Nephron (organoid): ENCODE data around the gene FAM174B.

ENCODE experiments used
- H3K27ac Mint-ChIP-seq, 3 experiments: 2 replicates each; pipeline ENCODE4 v1.8.0; 2020; ENCODE audit warnings: mixed read lengths in 3 of 3, mild to moderate bottlenecking in 2 of 3, moderate library complexity in 1 of 3
- H3K27me3 Mint-ChIP-seq: 2 replicates; pipeline ENCODE4 v1.8.0; 2021; ENCODE audit warnings: low read depth, mild to moderate bottlenecking, moderate library complexity, mixed read lengths
- H3K36me3 Mint-ChIP-seq: 2 replicates; pipeline ENCODE4 v1.8.0; 2020; ENCODE audit warnings: low read depth, mixed read lengths
- H3K4me1 Mint-ChIP-seq: 2 replicates; pipeline ENCODE4 v1.8.0; 2020; ENCODE audit warnings: mixed read lengths
- H3K4me3 Mint-ChIP-seq, 3 experiments: 2 replicates each; pipeline ENCODE4 v1.8.0; 2020; ENCODE audit warnings: mild to moderate bottlenecking in 3 of 3, mixed read lengths in 3 of 3, moderate library complexity in 2 of 3
- H3K9me3 Mint-ChIP-seq: 2 replicates; pipeline ENCODE4 v1.8.0; 2020; ENCODE audit warnings: mixed read lengths
- TF ChIP-seq, protein P1 (sequence below), 3 experiments: fragments of 200-600 bp; sonication (generic); IDR thresholded peaks; one replicate each; pipeline ENCODE4 v1.5.0; 2021; ENCODE audit warnings: antibody characterized with exemption in 3 of 3; ENCODE audit not compliant: unreplicated experiment in 3 of 3

The FAM174B gene

DNA sequence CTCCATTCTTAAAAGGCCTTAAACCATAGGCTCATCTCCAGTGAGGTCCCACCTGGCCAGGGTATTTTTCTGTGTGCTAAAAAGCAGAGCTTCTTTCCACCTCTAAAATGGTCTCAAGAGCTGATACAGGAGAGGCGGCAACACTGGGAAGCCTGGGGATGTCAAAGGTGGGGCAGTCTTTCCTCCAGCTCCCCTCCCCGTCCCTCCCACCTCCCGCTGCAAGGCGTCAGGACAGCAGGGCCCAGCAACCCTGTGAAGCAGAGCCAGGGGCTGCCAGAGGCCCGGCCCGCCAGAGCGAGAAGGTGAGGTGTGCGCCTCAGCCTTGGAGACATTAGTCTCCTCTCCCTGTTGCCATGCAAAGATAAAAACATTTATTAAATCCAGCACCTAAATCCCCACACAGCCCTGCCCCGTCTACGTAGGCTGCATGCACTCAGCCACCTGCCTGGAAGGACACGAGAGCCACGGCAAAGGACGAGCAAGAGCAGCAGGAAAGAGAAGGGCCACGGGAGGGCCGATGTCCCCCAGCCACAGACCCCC, 75.6 kb downstream of the FAM174B start:
- Mint-ChIP-seq H3K9me3 (no peaks in the 10 kb centered on the region), H3K36me3 (no peaks in the 10 kb centered on the region), H3K27me3 (peaks cover 8% of the 10 kb centered on the region), H3K4me3 (no peak overlapping the region), H3K27ac (no peak overlapping the region), H3K4me1 (peaks cover 41% of the 10 kb centered on the region)
- TF ChIP-seq, protein P1, sequence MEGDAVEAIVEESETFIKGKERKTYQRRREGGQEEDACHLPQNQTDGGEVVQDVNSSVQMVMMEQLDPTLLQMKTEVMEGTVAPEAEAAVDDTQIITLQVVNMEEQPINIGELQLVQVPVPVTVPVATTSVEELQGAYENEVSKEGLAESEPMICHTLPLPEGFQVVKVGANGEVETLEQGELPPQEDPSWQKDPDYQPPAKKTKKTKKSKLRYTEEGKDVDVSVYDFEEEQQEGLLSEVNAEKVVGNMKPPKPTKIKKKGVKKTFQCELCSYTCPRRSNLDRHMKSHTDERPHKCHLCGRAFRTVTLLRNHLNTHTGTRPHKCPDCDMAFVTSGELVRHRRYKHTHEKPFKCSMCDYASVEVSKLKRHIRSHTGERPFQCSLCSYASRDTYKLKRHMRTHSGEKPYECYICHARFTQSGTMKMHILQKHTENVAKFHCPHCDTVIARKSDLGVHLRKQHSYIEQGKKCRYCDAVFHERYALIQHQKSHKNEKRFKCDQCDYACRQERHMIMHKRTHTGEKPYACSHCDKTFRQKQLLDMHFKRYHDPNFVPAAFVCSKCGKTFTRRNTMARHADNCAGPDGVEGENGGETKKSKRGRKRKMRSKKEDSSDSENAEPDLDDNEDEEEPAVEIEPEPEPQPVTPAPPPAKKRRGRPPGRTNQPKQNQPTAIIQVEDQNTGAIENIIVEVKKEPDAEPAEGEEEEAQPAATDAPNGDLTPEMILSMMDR (IDR thresholded peaks at IDR 0.05; ENCODE audit: unreplicated experiment in 3 of 3) = no peak

DNA sequence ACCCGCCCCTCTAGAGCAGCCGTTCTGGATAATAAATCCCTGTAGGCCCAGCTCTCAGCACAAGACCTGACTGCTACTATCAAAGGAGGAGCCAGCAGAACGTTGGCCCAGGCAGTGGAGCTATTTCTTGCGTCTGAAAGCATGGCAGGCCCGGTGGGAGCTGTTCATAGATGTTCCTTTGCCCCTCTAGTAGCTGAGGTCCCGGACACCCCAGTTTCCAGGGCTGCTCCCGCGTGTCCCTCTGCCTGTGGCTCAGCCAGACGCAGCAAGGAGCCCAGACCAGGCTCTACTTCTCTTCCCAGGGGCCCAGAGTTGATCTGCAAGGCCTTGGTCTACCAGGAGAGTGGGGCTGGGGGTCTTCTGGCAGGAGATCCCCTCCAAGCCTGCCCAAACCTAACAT, 76.1 kb downstream of the FAM174B start:
- no peaks in the 10 kb centered on the region for H3K9me3 Mint-ChIP-seq
- TF ChIP-seq, protein P1 (IDR thresholded peaks at IDR 0.05; ENCODE audit: unreplicated experiment in 3 of 3) = no peak
- no peak overlapping the region for H3K27ac Mint-ChIP-seq
- H3K27me3 Mint-ChIP-seq = peaks cover 8% of the 10 kb centered on the region
- no peaks in the 10 kb centered on the region for H3K36me3 Mint-ChIP-seq
- H3K4me1 Mint-ChIP-seq = peaks cover 43% of the 10 kb centered on the region
- no peak overlapping the region for H3K4me3 Mint-ChIP-seq

DNA sequence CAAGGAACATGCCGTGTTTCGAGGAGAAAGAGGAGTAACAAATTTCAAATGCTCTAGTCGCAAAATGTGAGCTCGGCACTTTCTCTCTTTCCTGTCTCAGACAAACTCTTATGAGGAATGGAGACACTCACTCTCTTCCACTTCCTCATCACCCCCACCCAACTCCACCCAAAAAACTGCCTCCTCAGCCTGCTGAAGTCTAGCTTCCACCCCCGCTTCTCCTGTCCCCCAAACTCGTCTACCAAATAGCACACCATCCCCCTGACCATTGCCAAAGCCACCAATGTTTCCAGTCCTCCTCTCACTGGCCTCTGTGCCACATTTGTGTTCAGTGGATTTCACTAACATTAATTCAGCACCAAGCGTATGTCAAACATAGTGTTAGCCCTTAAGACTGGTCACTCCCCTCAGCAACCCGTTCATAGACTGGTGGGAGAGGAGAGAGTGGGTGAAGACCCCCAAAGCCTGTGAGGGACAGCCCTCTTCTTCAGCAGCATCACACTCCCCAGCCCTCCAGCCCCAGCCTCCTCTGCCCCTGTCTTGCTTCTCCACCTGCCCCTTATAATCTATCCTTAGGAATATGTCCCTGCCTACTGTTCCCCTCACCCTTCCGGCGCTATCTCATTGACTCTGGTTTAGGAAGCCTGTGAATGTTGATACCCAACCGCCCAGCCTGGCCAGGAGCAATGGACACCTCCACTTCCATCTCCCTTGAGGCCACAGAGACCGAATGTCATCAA, 77.3 kb downstream of the FAM174B start:
- H3K4me1 Mint-ChIP-seq = peaks cover 43% of the 10 kb centered on the region
- TF ChIP-seq, protein P1 (IDR thresholded peaks at IDR 0.05; ENCODE audit: unreplicated experiment in 3 of 3) = no peak
- H3K36me3 Mint-ChIP-seq = no peaks in the 10 kb centered on the region
- no peak overlapping the region for H3K4me3 Mint-ChIP-seq
- H3K9me3 Mint-ChIP-seq = no peaks in the 10 kb centered on the region
- H3K27ac Mint-ChIP-seq = peak overlapping the region in 1 of 3 experiments; percentile 6
- peaks cover 8% of the 10 kb centered on the region for H3K27me3 Mint-ChIP-seq

DNA sequence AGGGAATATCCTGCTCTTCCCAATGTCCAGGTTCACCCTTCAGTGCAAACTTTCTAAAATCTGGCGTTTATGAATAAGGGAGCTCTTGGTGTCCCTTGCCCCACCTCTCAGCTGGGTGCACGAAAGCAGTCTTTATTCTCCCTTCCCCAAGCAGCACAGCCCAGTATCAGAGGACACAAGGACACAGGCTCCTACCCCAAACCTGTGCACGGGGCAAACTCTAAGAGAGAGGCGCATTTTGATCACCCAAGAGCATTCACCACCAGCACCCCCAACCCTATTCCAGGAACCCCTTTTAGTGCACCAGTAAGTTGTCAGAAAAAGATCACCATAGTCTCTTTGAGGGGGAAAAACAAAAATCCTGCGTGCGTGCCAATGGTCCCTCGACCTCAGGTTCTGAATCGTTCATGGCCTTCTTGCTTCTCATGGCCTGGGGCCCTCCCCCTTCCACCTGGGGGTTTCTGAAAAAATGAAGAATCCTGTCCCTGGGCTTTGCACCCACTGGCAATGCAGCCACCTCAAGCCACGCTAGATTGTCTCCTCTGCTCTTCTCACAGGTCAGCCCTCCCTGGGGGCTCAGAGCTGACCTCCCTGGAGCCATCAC, 78.9 kb downstream of the FAM174B start:
- H3K36me3 Mint-ChIP-seq = no peaks in the 10 kb centered on the region
- peaks cover 8% of the 10 kb centered on the region for H3K27me3 Mint-ChIP-seq
- H3K4me3 Mint-ChIP-seq = no peak overlapping the region
- H3K27ac Mint-ChIP-seq = no peak overlapping the region
- peaks cover 43% of the 10 kb centered on the region for H3K4me1 Mint-ChIP-seq
- TF ChIP-seq, protein P1 (IDR thresholded peaks at IDR 0.05; ENCODE audit: unreplicated experiment in 3 of 3) = no peak
- H3K9me3 Mint-ChIP-seq = no peaks in the 10 kb centered on the region

DNA sequence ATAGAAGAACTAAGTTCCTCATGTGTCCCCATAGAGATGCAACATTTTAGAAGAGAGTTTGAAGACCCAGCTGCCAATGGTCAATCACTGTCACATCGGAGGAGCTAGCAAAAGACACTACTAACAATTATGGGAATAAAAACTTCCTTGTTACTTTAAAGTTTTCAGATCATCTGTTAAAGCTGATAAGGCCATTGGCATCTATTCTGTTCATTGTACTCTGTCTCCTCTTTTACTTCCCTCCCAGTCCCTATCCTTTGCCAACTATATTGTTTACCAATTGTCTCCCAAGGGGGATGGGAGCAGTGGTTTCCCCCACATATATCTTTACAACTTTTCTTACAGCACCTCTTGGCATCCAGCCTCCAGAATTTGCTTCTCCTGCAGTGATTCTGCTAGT, 81.0 kb downstream of the FAM174B start:
- peaks cover 2% of the 10 kb centered on the region for H3K9me3 Mint-ChIP-seq
- H3K27me3 Mint-ChIP-seq = peaks cover 3% of the 10 kb centered on the region
- no peak overlapping the region for H3K27ac Mint-ChIP-seq
- no peaks in the 10 kb centered on the region for H3K36me3 Mint-ChIP-seq
- no peak overlapping the region for H3K4me3 Mint-ChIP-seq
- TF ChIP-seq, protein P1 (IDR thresholded peaks at IDR 0.05; ENCODE audit: unreplicated experiment in 3 of 3) = no peak
- H3K4me1 Mint-ChIP-seq = peaks cover 59% of the 10 kb centered on the region
